T-cell (primary cell): ENCODE measurements around the gene CTNNA1. TPM values are rescaled to one million over a fixed set of nuclear protein-coding genes. Genes with fewer than 3 reads are reported as not detected.
"Not testable (repeated sequence)": the region's sequence is repeated elsewhere in the genome, so short reads cannot be mapped to it uniquely, and the experiment has no call there.

Experiments
- ATAC-seq, 4 experiments: fragments of 200-7000 bp in 3 of 4; fragments of 150-1000 bp in 1 of 4; cut with Tn5 transposase; replicated peaks in 1 of 4; 1 replicate in 3 of 4; 2 replicates in 1 of 4; pipeline ENCODE4 v1.10.0; 2021; ENCODE audit warnings: moderate library complexity in 3 of 4, mild to moderate bottlenecking in 2 of 4, moderate number of reproducible peaks in 1 of 4
- CTCF ChIA-PET, 2 donors: fragments of 300-600 bp; sonication (Branson Sonifier 250); formaldehyde crosslinking; loops; one replicate each; lab custom pipeline; 2022; ENCODE audit warnings: antibody characterized with exemption in 2 of 2; lab: Charles Lee
- POLR2A ChIA-PET, 2 donors: fragments of 300-600 bp; sonication (Branson Sonifier 250); formaldehyde crosslinking; loops; one replicate each; lab custom pipeline; 2022; ENCODE audit warnings: antibody characterized with exemption in 2 of 2; lab: Charles Lee
- DNase-seq, 35 experiments: peaks; one replicate each; pipeline versions ENCODE4 v3.0.0 to v3.0.0-alpha.2; 2013 to 2023
- H3K27ac ChIP-seq: one replicate; pipeline ENCODE4 v1.5.1; 2013; ENCODE audit warnings: low read length
- H3K27me3 ChIP-seq, 2 experiments: replicated peaks in 1 of 2; 1 replicate in 1 of 2; 2 replicates in 1 of 2; pipeline versions ENCODE4 v1.6.1 to v1.7.0; 2013; ENCODE audit warnings: low read length in 1 of 2, mixed read lengths in 1 of 2; ENCODE audit not compliant: control insufficient read depth in 2 of 2, insufficient read depth in 2 of 2; ENCODE audit errors: extremely low read depth in 1 of 2
- H3K36me3 ChIP-seq, 2 donors: 1 replicate in 1 of 2; 2 replicates in 1 of 2; pipeline versions ENCODE4 v1.6.1 to v1.7.0; 2013; ENCODE audit warnings: low read length in 1 of 2; ENCODE audit not compliant: control insufficient read depth in 2 of 2, insufficient read depth in 1 of 2; ENCODE audit errors: extremely low read depth in 1 of 2
- H3K4me1 ChIP-seq, 2 experiments: 1 replicate in 1 of 2; 2 replicates in 1 of 2; pipeline versions ENCODE4 v1.6.1 to v1.7.0; 2013; ENCODE audit warnings: low read length in 2 of 2, mixed read lengths in 1 of 2; ENCODE audit not compliant: insufficient read depth in 2 of 2, control insufficient read depth in 1 of 2; ENCODE audit errors: extremely low read depth in 1 of 2
- H3K4me3 ChIP-seq, 2 donors: 1 replicate in 1 of 2; 2 replicates in 1 of 2; pipeline versions ENCODE4 v1.5.1 to v1.7.0; 2013; ENCODE audit warnings: mild to moderate bottlenecking in 2 of 2, low read length in 1 of 2, moderate library complexity in 1 of 2; ENCODE audit not compliant: control insufficient read depth in 1 of 2; ENCODE audit errors: extremely low read depth in 1 of 2
- H3K9me3 ChIP-seq: 2 replicates; pipeline ENCODE4 v1.7.0; 2013
- H3K27ac Mint-ChIP-seq, 2 donors: one replicate each; pipeline ENCODE4 v1.8.0; 2020 to 2021; ENCODE audit warnings: mild to moderate bottlenecking in 2 of 2, mixed read lengths in 2 of 2
- H3K27me3 Mint-ChIP-seq, 2 donors: one replicate each; pipeline ENCODE4 v1.8.0; 2021 to 2022; ENCODE audit warnings: mixed read lengths in 2 of 2
- H3K36me3 Mint-ChIP-seq: one replicate; pipeline ENCODE4 v1.8.0; 2021; ENCODE audit warnings: mixed read lengths
- H3K4me1 Mint-ChIP-seq, 3 donors: one replicate each; pipeline ENCODE4 v1.8.0; 2020 to 2022; ENCODE audit warnings: mixed read lengths in 3 of 3, mild to moderate bottlenecking in 1 of 3
- H3K4me3 Mint-ChIP-seq, 3 donors: one replicate each; pipeline ENCODE4 v1.8.0; 2020 to 2022; ENCODE audit warnings: mild to moderate bottlenecking in 3 of 3, mixed read lengths in 3 of 3, moderate library complexity in 3 of 3
- H3K9me3 Mint-ChIP-seq, 3 donors: one replicate each; pipeline ENCODE4 v1.8.0; 2020 to 2022; ENCODE audit warnings: mixed read lengths in 3 of 3
- WGBS: methylation state at CpG from one replicate; pipeline ENCODE4 v1.1.5; 2013; ENCODE audit warnings: missing lambda C conversion rate; ENCODE audit not compliant: insufficient coverage; 5-methylcytosine and 5-hydroxymethylcytosine counted together
- total RNA-seq, 35 experiments: library from RNA in 6 of 35; stranded (reverse) in 6 of 35; fragments of 120-200 nt in 1 of 35; gene quantifications; one replicate each; pipeline versions ENCODE4 v1.2.1 to v1.2.4 and lab custom pipeline; 2013 to 2026

The CTNNA1 gene
- total RNA-seq, 5 donors from 2014 or later (not counting 1 experiment from before 2014, with no cell fraction given) = 13.5 to 33.3 (median 18.5) TPM

DNA sequence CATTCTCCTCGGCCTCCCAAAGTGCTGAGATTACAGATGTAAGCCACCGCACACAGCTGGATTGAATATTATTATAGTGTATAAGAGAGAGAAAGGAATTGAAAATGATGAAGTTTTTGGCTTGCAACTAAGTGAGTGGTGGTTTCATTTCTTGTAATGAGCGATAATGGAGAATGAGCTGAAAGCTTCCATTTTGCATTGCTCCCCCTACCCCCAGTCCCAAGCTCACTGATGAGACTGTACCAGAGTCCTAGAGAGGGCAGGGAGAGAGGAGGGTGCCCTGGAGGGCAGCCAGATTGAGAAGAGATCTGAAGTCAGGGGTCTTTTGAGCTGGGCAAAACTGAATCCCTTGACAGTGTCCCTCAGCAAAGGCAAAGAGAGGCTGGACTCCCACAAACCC lies 38.5 kb upstream of the CTNNA1 start:
- Histone ChIP-seq H3K9me3 (no peaks in the 10 kb centered on the region), H3K27me3 (peaks cover 2 to 51% of the 10 kb centered on the region in 2 experiments), H3K36me3 (no peaks in the 10 kb centered on the region), H3K4me1 (no peaks in the 10 kb centered on the region), H3K27ac (no peak overlapping the region), H3K4me3 (no peak overlapping the region)
- ChIA-PET POLR2A (no interaction called here), CTCF (interaction anchor here (0.5 to 0.7 kb wide), 3 partner anchors 11 to 472 kb away, joined by 3 to 5 read pairs (median 3); no protein-coding TSS in a partner anchor)
- no peak overlapping the region for H3K4me3 Mint-ChIP-seq
- H3K36me3 Mint-ChIP-seq = no peaks in the 10 kb centered on the region
- H3K9me3 Mint-ChIP-seq = no peaks in the 10 kb centered on the region
- ATAC-seq (no peak), DNase-seq (no peak)
- H3K4me1 Mint-ChIP-seq = no peaks in the 10 kb centered on the region
- H3K27ac Mint-ChIP-seq = no peak overlapping the region
- peaks cover 30 to 51% of the 10 kb centered on the region in 2 donors for H3K27me3 Mint-ChIP-seq
- 86% methylated on average over 2 of the region's 3 CpGs for WGBS

DNA sequence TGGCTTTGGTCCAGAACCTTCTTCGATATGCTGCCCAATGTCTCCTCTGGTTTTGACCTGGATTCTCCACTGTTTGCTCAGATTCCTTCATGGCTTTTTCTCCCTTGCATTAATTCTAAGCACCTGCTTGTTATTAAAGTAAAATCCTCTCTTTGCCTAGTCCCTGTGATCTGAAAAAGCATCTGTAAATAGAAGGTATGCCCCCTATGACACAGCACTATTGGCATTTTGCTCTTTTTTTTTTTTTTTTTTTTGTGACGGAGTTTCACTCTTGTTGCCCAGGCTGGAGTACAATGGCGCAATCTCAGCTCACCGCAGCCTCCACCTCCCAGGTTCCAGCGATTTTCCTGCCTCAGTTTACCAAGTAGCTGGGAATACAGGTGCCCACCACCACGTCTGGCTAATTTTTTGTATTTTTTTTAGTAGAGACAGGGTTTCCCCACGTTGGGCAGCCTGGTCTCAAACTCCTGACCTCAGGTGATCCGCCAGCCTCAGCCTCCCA lies 37.2 kb upstream of the CTNNA1 start:
- DNase-seq, H3K27ac ChIP-seq, H3K4me1 ChIP-seq, H3K9me3 Mint-ChIP-seq, H3K36me3 ChIP-seq, H3K4me3 ChIP-seq, H3K36me3 Mint-ChIP-seq, H3K27ac Mint-ChIP-seq, ATAC-seq, H3K4me1 Mint-ChIP-seq, POLR2A ChIA-PET, H3K4me3 Mint-ChIP-seq, H3K9me3 ChIP-seq: not testable (repeated sequence)
- CTCF ChIA-PET = interaction anchor here (0.5 to 0.7 kb wide), 2 partner anchors 40 to 44 kb away, joined by 5 to 7 read pairs; no protein-coding TSS in a partner anchor
- H3K27me3 ChIP-seq = peaks cover 2 to 47% of the 10 kb centered on the region in 2 experiments
- whole genome bisulfite sequencing = 40% methylated on average over 1 of the region's 8 CpGs
- peaks cover 31 to 47% of the 10 kb centered on the region in 2 donors for H3K27me3 Mint-ChIP-seq

GRCh38 chr5:138716456-138716924 lies 36.7 kb upstream of the CTNNA1 start:
- DNase-seq = no peak

GRCh38 chr5:138717399-138717798 lies 35.8 kb upstream of the CTNNA1 start:
- ATAC-seq (no peak), DNase-seq (no peak)
- Histone ChIP-seq H3K36me3 (no peaks in the 10 kb centered on the region), H3K4me3 (no peak overlapping the region), H3K27ac (no peak overlapping the region), H3K27me3 (peaks cover 2 to 43% of the 10 kb centered on the region in 2 experiments), H3K9me3 (no peaks in the 10 kb centered on the region), H3K4me1 (no peaks in the 10 kb centered on the region)
- CTCF ChIA-PET = no interaction called here
- WGBS = no CpG with 5 or more reads among the region's 3 CpGs
- no peak overlapping the region for H3K27ac Mint-ChIP-seq
- H3K27me3 Mint-ChIP-seq = peaks cover 30 to 50% of the 10 kb centered on the region in 2 donors
- no peaks in the 10 kb centered on the region for H3K4me1 Mint-ChIP-seq
- POLR2A ChIA-PET = interaction anchor here in 1 of 2 donors (0.6 kb wide), 1 partner anchor 105 kb away, joined by 3 read pairs; no protein-coding TSS in a partner anchor
- H3K4me3 Mint-ChIP-seq = no peak overlapping the region
- H3K9me3 Mint-ChIP-seq = no peaks in the 10 kb centered on the region
- no peaks in the 10 kb centered on the region for H3K36me3 Mint-ChIP-seq

More at GRCh38 chr5:138716456-138716924, 36.7 kb upstream of the CTNNA1 start:
- POLR2A ChIA-PET = no interaction called here
- ATAC-seq = no peak
- Histone ChIP-seq H3K9me3 (no peaks in the 10 kb centered on the region), H3K27me3 (peaks cover 2 to 43% of the 10 kb centered on the region in 2 experiments), H3K4me1 (no peaks in the 10 kb centered on the region), H3K27ac (no peak overlapping the region), H3K4me3 (no peak overlapping the region), H3K36me3 (no peaks in the 10 kb centered on the region)
- H3K9me3 Mint-ChIP-seq = no peaks in the 10 kb centered on the region
- no peaks in the 10 kb centered on the region for H3K36me3 Mint-ChIP-seq
- H3K27me3 Mint-ChIP-seq = peaks cover 31 to 50% of the 10 kb centered on the region in 2 donors
- CTCF ChIA-PET = no interaction called here
- WGBS = 50% methylated on average over 1 of the region's 3 CpGs
- H3K4me3 Mint-ChIP-seq = no peak overlapping the region
- no peak overlapping the region for H3K27ac Mint-ChIP-seq
- no peaks in the 10 kb centered on the region for H3K4me1 Mint-ChIP-seq

- no peaks in the 10 kb centered on the region for H3K4me1 Mint-ChIP-seq
- H3K4me3 Mint-ChIP-seq = no peak overlapping the region
- H3K36me3 Mint-ChIP-seq = no peaks in the 10 kb centered on the region
- CTCF ChIA-PET = interaction anchor here in 1 of 2 donors (0.6 kb wide), 1 partner anchor 24 kb away, joined by 5 read pairs; no protein-coding TSS in a partner anchor
- H3K27ac ChIP-seq = no peak overlapping the region
- 14% methylated on average over 1 of the region's 2 CpGs for WGBS
- H3K36me3 ChIP-seq = no peaks in the 10 kb centered on the region
- H3K27me3 Mint-ChIP-seq = peaks cover 38 to 48% of the 10 kb centered on the region in 2 donors
- H3K27ac Mint-ChIP-seq = no peak overlapping the region
- H3K4me3 ChIP-seq = no peak overlapping the region
- POLR2A ChIA-PET = interaction anchor here in 1 of 2 donors (0.5 kb wide), 1 partner anchor 49 kb away, joined by 21 read pairs; no protein-coding TSS in a partner anchor
- no peak for DNase-seq
- H3K9me3 Mint-ChIP-seq = no peaks in the 10 kb centered on the region
- H3K9me3 ChIP-seq = no peaks in the 10 kb centered on the region
- no peaks in the 10 kb centered on the region for H3K4me1 ChIP-seq
- ATAC-seq = no peak
- peaks cover 2 to 40% of the 10 kb centered on the region in 2 experiments for H3K27me3 ChIP-seq
Observed at GRCh38 chr5:138719811-138720210, 33.4 kb upstream of the CTNNA1 start.

GRCh38 chr5:138720840-138721239 lies 32.4 kb upstream of the CTNNA1 start:
- ChIA-PET CTCF (no interaction called here), POLR2A (no interaction called here)
- no peak for DNase-seq
- Mint-ChIP-seq H3K36me3 (no peaks in the 10 kb centered on the region), H3K27me3 (peaks cover 39 to 50% of the 10 kb centered on the region in 2 donors), H3K4me3 (no peak overlapping the region), H3K27ac (no peak overlapping the region), H3K9me3 (no peaks in the 10 kb centered on the region), H3K4me1 (peaks cover 0 to 3% (median 0%) of the 10 kb centered on the region in 3 donors)
- no peak overlapping the region for H3K27ac ChIP-seq
- no peaks in the 10 kb centered on the region for H3K36me3 ChIP-seq
- H3K9me3 ChIP-seq = no peaks in the 10 kb centered on the region
- no peak overlapping the region for H3K4me3 ChIP-seq
- 60% methylated on average over 2 of the region's 2 CpGs for WGBS
- no peaks in the 10 kb centered on the region for H3K4me1 ChIP-seq
- no peak for ATAC-seq
- H3K27me3 ChIP-seq = peaks cover 2 to 45% of the 10 kb centered on the region in 2 experiments
